NCI-H1436 (cell line): Measurements from ENCODE around the gene ADIRF.
"Not testable (repeated sequence)": the region's sequence is repeated elsewhere in the genome, so short reads cannot be mapped to it uniquely, and the experiment has no call there.

ENCODE experiments used
- DNase-seq: peaks from one replicate; lab custom pipeline; 2025; lab: John Stamatoyannopoulos, UW

ADIRF gene

DNA sequence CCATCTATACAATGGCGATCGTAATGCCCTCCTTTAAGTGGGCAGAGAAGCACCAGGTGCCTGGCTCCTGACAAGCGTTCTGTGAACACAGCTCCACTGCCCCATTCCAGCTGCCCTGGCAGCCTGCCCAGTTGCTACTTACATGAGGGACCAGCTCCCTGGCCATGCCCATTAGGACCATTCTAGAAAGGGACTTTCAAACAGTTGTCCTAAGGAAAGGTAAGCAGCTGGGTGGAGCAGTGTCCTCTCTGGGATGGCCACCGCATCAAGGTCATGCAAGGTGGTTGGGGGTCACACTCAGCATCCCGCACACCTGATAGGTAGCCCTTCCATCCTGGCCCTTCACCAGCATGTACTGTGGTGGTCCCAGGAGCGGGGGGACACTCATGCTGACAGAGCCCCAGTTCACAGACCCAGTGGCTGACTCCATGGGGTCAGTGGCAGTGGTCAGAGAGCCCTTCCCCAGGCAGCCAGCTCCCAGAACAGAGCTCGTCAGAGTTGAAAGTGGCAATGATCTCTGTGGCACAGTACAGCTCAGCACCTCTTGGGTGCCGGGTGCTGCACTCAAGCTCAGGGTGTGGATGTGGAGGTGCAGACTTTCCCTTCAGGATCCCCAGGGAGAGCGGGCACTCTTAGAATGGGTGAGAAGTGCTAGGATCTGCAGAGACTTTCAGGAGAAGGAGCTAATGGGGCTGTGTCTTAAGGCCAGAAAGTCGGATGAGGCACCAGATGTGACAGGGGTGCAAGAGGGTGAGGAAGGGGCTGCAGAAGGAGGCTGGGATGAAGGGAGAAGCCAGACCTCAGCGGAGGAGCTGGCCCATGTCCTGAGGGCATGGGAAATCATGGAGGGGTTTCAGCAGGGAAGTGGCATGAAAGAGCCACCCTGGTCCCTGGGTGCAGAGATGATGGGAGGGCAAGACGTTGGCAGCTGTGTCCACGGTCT lies 21.8 kb upstream of the ADIRF start:
- DNase-seq: peak; percentile 8

DNA sequence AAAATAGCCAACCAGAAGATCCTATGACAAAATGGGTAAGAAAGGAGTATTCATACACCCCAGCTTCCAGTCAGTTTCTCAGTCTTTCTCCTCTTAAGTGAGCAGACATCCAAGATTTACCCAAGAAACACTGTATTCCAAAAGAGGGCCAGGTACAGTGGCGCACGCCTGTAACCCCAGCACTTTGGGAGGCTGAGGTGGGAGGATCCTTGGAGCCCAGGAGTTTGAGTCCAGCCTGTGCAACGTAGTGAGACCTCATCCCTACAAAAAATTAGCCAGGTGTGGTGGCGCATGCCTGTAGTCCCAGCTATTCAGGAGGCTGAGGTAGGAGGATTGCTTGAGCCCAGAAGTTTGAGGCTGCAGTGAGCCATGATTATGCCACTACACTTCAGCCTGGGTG lies 20.5 kb upstream of the ADIRF start:
- not testable (repeated sequence) for DNase-seq

DNA sequence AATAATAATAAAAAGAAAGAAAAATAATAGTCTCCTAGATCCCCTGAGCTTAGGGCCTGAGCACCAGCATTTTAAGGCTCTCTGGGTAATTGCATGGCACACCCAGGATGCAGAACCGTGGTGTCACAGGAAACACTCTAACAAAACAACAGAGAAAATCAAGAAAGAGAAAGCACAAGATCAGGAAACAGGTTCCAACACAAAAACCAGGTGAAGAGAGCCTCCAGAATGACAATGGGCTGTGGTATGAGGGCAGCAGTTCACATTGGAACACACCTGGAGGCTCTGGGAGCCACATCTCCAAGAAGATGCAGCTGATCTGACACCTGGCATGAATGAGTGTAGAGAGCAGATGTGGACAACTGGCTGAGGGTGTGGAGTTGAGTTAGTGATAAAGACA lies 17.9 kb upstream of the ADIRF start:
- no peak for DNase-seq

DNA sequence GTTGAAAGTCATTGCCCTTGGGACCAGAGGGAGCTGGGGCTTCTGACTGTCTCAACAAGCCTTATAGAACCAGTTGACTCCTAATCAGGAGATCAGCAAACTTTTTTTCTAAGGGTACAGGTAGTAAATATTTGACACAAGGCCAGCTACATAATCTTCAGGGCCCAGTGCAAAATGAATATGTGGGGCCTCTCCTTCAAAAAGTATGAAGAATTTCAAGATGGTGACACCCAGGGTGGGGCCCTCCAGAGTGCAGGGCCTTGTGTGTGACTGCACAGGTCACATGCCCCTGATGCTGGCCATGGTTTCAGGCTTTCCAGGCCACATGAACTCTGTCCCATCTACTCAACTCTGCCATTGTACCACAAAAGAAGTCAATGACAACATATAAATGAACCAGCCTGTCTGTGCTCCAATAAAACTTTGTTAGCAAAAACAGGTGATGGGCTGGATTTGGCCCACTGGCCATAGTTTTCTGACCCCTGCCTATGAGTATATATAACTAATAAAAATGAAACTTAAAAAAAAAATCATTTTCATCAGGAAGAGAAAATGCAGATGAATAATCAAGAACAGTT lies 17.0 kb upstream of the ADIRF start:
- DNase-seq: no peak

DNA sequence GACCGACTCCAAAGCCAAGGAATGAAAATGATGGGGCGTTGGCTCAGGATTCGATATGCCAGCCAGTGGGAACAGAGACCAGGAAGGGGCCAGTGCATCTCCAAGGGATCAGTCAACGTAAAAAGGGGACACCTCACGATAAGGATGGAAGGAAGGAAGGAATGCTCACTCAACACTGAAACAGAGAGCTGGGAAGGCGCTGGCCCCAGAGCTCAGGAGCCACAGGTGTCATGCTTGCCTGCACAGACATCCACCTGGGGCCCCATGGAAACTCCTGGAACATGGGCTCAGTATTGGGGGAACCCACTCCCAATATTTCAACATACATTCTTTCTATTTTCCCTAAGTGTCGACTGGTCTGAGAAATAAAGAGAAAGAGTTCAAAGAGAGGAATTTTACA lies 16.2 kb upstream of the ADIRF start:
- DNase-seq: no peak

DNA sequence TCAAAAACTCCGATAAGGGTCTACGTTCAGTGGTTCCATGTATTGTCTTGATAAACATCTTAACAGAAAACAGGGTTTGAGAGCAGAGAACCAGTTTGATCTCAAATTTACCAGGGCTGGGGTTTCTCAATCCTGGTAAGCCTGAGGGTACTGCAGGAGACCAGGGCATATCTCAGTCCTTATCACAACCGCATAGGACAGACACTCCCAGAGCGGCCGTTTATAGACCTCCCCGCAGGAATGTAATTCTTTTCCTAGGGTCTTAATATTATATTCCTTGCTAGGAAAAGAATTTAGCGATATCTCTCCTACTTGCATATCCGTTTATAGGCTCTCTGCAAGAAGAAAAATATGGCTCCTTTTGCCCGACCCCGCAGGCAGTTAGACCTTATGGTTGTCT lies 15.6 kb upstream of the ADIRF start:
- not testable (repeated sequence) for DNase-seq

DNA sequence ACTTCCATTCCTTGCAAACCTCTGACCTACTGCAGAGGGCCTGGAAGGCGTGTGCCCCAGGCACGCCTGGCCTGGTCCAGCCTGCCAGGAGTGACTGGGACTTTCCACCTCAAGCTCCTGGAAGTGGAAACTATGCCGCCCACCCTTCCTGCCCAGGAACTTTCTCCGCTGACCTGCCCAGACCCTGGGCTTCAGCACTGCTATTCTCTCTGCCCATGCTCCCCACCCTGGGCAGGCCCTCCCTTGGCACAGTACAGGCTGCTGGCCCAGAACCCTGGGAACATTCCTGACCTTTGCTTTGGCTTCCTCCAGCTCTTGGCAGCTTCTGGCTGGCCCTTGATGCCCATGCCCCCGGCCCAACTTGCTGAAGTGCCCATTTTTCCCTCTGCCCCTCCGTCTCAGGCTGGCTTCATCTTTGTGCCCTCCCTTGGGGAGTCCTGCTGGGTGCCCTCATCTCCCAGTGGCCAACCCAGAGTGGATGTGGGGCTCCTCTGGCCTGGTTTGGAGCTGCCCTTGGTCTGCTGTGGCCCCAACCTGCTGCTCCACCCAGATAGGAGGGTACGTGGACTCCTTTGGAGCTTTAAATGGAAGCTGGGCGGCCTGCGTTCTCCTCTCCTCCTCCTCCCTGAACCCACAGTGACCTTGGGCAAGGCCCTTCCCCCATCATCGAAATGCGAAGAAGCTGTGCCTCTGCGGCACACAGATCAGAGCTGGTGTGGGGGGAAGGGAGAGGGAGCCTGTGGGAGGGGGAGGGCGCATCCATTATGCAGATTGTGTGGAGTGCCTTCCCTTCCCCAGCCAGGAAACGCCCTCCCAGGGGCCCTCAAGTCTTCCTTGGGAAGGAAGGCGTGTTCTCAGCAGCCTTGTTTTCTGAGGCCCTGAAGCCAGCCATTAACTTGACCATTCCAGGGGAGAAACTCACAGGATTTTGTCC lies 14.3 kb upstream of the ADIRF start:
- no peak for DNase-seq

DNA sequence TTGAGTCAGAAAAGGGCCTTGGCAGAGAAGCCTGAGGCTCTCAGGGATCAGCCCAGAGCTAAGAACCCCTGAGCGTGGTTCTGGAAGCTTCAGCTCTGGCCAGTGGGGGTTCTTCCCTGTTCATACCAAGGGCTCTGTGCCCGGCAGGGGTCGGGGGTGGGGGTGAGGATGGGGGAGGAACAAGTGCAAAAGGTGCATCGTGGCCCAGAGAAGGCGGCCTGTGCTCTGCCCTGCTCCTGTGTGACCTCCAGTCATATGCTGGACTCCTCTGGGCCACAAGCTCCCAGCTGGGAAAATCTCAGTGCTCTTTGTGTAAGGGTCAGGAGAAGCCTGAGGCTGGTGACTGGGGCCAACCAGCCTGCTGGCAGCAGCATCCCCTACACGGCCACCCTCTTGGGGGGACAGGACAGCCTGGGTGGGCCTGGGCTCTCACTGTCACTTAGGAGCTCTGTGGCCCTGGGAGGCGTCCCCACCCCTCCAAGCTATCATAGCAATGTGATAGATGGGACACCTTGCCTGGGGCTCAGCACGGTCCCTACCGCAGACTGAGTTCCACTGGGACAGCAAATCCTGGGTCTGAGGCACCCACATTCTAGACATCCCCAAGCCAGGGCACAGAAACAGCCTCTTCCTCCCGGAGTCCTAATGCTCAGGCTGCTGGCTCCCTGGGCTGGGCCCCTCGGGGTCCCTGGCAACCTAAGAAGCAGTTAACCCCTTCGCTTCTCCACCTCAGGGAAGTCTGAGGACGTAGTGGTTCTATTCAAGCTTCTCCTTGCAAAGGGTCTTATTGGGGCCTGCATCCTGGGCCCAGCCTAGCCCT lies 13.4 kb upstream of the ADIRF start:
- DNase-seq: no peak

DNA sequence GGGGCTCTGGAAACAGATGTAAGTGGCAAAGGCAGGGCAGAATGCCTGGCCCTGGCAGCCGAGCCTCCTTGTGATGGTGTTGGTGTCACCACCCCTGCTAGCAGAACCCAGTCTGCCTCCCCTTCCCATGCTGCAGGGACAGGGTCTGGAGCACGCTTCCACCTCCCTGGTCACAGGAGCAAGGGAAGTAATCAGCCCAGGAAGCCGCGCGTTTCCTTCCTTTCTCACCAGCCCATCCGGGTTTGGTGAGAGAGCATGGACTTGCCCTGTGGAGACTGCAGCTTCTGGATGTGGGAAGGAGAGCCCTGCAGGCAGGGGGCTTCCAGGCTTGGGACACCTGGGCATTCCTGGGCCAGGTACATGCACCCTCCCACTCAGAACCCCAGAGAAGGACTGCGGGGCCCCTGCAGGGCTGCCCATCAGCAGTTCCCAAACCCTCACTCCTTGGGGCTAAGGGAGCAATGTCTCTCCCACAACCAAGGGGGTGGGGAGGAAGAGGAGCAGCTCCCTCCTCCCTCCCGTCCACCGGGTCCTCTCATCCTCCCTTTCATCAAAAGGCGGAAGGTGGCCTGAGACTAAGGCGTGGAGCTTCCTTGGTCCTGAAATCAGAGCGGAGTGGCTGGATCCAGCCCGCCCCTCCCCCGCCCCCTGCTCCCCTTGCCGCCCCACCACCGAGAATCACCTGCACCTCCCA lies 12.6 kb upstream of the ADIRF start:
- no peak for DNase-seq

DNA sequence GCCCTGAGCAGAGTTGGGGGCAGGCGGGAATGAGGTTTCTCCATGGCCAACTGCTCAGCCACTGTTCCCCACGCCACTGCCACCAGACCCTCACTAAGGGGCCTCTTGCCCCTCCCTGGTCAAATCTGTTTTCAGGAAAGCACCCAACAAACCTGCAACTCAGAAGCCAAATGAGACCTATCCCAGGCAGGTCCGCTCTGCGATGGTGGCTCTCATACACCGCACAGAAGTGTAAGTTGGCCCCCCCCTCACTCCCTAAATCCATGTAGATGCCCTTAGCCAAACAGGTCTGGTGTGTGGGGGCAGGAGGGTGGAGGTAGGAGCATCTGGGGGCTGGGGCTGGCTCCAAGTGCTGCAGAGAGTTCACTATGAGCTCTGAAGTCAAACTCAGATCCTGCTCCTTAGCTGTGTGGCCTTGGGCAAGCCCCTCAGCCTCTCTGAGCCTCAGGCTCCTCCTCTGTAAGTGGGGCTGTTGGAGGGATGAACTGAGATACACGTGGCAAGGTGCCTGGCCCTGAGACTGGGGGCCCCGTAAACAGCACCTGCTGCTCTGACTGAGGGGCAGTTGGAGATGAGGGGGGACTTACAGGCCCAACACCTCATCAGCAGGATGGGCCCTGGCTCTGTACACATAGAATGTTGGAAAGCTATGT lies 12.0 kb upstream of the ADIRF start:
- no peak for DNase-seq

DNA sequence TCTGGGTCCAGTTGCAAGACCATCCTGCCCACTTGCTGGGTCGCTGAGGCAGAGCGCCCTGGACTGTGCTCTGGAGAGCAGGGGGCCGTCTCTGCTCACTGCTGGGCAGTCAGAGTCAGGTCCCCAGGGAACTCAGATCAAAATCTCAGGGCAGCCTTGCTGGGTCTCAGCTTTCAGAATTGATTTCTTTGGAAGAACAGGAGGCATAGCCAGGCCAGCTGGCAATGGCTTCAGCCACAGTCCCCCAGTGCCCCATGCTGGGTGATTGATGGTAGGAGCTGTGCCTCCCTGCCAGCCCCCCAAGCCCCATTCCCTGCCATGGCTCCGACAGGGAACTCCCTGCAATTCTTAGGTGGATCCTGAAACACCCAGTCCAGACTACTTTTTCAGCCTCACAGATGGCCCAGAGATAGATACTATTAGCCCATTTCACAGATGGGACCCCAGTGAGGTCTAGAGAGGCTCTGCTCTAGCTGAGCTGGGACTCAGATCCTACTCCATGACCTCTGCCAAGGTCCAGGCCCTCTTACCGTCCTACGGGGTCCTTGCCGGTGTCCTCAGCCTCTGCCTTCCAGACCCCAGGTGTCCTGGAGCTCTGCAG lies 11.3 kb upstream of the ADIRF start:
- no peak for DNase-seq

DNA sequence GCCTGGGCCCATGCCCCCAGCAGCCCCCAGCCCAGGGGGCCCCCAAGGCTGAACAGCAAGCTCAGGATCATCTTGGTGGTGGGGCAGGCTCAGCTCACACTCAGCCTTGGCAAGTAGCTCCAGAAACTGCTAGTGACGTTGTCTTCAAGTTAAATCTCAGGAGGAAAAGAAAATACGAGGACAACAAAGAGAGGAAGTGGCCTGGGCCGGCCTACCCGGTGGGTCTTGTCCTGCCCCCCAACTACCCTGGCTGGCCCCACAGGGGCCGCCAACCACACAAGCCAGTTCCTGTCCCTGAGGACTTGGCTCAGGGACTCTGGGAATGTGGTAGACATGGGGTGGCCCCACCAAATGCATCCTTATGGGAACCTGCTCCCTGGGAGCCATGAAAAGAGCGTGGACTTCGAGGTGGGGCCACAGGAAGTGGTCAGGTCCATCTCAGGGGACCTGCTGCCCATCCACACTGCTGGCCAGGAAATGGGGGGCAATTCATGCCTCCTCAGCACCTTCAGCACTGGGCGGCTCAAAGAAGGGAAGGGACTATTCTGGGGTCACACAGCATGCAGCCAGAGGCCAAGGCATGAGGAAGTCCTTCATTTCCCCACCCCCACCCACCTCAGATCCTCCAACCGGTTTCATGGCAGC lies 10.7 kb upstream of the ADIRF start, which contains the start of gene MMRN2:
Gene MMRN2 (minus strand): TSS at position 145 of the 645 bp plus-strand sequence. CDS start 74 bp downstream, at position 71.
- no peak for DNase-seq

DNA sequence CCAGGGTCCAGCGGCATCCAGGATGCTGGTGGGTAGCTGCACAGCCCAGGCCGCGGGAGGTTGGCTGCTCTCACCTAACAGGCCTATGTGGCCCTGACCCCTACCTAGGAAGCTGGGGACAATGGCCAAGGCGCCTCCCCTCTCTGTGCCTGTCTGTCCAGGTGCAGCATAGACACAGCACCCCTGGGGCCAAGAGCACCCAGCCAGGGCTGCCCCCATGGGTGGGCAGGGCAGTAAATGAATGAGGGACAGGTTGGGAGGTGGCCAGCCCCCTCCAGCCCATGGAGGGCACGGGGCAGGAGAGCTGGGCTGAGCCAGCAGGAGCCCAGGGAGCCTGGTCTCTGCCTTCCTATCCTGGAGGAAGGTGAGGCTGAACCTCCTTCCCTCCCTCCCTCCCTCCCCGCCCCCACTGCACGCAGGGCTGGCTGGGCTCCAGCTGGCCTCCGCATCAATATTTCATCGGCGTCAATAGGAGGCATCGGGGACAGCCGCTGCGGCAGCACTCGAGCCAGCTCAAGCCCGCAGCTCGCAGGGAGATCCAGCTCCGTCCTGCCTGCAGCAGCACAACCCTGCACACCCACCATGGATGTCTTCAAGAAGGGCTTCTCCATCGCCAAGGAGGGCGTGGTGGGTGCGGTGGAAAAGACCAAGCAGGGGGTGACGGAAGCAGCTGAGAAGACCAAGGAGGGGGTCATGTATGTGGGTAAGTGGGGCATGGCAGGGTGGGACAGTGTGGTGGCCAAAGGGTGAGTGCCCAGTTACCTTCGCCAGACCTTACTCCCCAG lies 10.0 kb upstream of the ADIRF start, which contains the start of gene SNCG:
Gene SNCG (plus strand): TSS at position 484 of the 785 bp plus-strand sequence. CDS start 99 bp downstream, at position 583.
- DNase-seq: peak; percentile 44

DNA sequence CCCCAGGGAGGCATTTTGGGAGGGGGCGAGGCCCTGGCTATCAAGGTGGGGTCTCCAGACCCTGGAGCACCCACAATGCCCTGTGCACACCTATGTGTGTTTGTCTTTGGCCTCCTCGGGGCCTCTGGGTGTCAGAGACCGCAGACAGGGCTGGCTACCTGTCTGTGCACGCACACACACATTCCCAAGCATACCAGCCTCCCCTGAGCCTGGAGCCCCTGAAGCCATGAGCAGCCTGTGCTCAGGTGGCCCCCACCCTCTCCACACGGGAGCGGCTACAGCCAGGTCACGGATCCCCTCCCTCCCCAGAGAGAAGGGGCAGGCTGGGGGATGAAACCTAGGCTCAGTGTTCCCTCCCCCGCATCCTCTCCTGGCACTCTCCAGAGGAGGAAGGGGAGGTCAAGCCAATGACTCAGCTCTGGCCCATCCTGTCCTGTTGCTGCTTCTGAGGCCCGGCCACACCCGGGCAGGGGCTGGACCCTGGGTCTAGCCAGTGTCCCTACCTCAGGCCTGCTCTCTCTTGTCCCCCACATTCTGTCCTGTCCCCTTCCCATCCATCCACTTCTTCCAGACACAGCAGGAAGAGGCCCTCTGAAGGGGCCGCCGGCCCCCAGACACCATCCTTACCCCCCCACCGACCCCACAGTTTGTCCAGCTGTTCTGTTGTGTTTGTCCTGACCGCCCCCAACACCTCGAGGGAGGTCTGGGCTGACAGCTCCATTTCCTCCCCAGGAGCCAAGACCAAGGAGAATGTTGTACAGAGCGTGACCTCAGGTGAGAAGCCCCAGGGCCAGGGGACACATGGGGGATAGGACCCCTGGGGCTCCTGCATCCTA lies 9.2 kb upstream of the ADIRF start:
- DNase-seq: no peak

DNA sequence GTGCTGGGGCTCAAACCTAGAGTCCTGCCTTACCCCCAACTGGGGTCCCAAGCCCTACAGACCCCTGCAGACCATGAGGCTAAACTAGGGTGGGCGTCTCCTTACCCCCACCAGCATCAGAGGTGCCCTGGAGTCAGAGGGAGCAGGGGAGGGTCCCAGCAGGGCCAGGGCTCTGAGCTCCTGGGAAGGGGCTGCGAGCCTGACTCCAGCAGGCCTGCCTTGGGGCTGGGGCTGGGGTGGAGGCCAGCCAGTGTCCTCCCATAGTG lies 8.6 kb upstream of the ADIRF start:
- DNase-seq: no peak

DNA sequence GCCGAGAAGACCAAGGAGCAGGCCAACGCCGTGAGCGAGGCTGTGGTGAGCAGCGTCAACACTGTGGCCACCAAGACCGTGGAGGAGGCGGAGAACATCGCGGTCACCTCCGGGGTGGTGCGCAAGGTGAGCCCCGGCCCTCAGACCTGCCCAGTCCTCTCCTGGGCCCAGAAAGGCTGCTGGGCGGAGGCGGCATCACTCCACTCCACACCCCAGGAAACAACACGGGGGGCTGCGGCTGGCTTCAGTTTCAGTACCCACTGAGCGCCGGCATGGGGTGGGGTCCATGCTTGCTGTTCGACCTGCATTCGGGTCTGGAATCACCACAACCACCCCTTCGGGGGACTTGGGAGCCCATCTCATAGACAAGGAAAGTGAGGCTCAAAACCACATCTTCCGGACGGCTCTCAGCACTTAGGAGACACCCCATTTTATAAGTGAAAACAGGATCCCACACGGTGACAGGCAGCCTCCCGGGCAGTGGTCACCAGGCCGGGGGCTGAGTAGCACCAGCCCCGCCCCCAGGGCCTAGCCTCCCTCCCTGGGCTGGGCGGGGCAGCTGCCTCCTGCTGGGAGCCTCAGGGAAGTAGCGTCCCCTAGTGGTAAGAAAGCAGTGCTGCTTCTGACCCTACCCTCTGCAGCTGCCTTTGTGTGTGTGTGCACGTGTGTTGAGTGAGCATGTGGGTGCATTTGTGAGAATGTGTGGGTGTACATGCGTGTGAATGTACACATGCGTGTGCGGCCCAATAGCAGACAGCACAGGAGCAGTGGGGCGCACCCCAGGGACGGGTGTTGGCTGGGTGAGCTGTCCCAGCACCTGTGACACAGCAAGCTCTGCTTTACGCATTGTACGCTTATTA lies 8.0 kb upstream of the ADIRF start:
- DNase-seq: peak; percentile 45
